Esophagus squamous epithelium (tissue), 4 donors: ENCODE results near the gene CTNNAL1.

ENCODE experiments used
- POLR2A ChIP-seq, 4 donors: fragments of 450-650 bp; IDR thresholded peaks; one replicate each; pipeline ENCODE4 v1.6.1; 2017; ENCODE audit warnings: antibody characterized with exemption in 4 of 4, mild to moderate bottlenecking in 4 of 4, moderate library complexity in 3 of 4
- TF ChIP-seq, protein P1 (sequence below), 6 experiments: fragments of 450-650 bp in 4 of 6; fragments of 200-600 bp in 2 of 6; sonication (generic) in 2 of 6; IDR thresholded peaks; one replicate each; pipeline ENCODE4 v1.5.1; 2016 to 2019; ENCODE audit warnings: antibody characterized with exemption in 6 of 6, mild to moderate bottlenecking in 4 of 6, moderate library complexity in 4 of 6

DNA sequence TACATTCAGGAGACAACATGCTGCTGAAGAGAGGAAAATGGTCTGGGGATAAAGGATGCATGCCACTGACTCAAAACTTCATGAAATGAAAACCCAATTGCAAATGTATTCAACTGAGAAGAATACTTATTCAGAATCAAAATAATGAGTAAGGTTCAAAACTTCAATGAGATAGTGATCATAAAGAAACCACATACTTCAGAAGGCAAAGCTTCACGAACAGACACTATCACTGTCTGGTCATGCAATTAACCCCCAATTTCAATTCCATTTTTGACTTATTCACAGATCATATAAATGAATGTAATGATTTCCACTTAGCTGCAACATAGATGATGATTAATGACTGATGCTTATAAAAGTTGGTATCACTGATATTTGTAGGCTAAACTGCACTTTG, 33.0 kb upstream of the CTNNAL1 start:
- TF ChIP-seq, protein P1, sequence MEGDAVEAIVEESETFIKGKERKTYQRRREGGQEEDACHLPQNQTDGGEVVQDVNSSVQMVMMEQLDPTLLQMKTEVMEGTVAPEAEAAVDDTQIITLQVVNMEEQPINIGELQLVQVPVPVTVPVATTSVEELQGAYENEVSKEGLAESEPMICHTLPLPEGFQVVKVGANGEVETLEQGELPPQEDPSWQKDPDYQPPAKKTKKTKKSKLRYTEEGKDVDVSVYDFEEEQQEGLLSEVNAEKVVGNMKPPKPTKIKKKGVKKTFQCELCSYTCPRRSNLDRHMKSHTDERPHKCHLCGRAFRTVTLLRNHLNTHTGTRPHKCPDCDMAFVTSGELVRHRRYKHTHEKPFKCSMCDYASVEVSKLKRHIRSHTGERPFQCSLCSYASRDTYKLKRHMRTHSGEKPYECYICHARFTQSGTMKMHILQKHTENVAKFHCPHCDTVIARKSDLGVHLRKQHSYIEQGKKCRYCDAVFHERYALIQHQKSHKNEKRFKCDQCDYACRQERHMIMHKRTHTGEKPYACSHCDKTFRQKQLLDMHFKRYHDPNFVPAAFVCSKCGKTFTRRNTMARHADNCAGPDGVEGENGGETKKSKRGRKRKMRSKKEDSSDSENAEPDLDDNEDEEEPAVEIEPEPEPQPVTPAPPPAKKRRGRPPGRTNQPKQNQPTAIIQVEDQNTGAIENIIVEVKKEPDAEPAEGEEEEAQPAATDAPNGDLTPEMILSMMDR (IDR thresholded peaks at IDR 0.05), result no peak
- no peak for TF ChIP-seq POLR2A (IDR thresholded peaks at IDR 0.05)
